Fibroblast of lung (primary cell): Measurements from ENCODE around the gene ACE. TPM values are rescaled to one million over a fixed set of nuclear protein-coding genes. Genes with fewer than 3 reads are reported as not detected.
A peak's percentile ranks its signal among the peaks of the same experiment; 100 is the strongest.

Experiments
- DNase-seq, 2 donors: peaks; one replicate each; pipeline versions ENCODE4 v3.0.0 to v3.0.0-alpha.2; 2010; ENCODE audit warnings: low read depth in 2 of 2
- H2AFZ ChIP-seq: 2 replicates; pipeline ENCODE4 v1.5.1; 2012; ENCODE audit warnings: low read length, control low read depth, inconsistent platforms
- H3K27ac ChIP-seq: 2 replicates; pipeline ENCODE4 v1.5.1; 2011; ENCODE audit warnings: low read length, control low read depth; ENCODE audit not compliant: insufficient read depth
- H3K27me3 ChIP-seq: 2 replicates; pipeline ENCODE4 v1.5.1; 2011; ENCODE audit warnings: mild to moderate bottlenecking, low read length; ENCODE audit not compliant: control insufficient read depth, insufficient read depth
- H3K36me3 ChIP-seq: 2 replicates; pipeline ENCODE4 v1.5.1; 2011; ENCODE audit warnings: low read length; ENCODE audit not compliant: control insufficient read depth, insufficient read depth
- H3K4me1 ChIP-seq: 2 replicates; pipeline ENCODE4 v1.5.1; 2011; ENCODE audit warnings: low read length; ENCODE audit not compliant: control insufficient read depth, insufficient read depth; ENCODE audit errors: extremely low read depth
- H3K4me2 ChIP-seq: 2 replicates; pipeline ENCODE4 v1.5.1; 2011; ENCODE audit warnings: low read length, control low read depth; ENCODE audit not compliant: insufficient read depth; ENCODE audit errors: extremely low read depth
- H3K4me3 ChIP-seq, 4 experiments: fragments of 200-600 bp in 1 of 4; sonication (generic) in 1 of 4; replicated peaks in 1 of 4; 2 replicates each; pipeline ENCODE4 v1.5.1; 2011 to 2016; ENCODE audit warnings: low read length in 4 of 4, low read depth in 3 of 4, mild to moderate bottlenecking in 3 of 4, control low read depth in 2 of 4, inconsistent platforms in 1 of 4, mixed read lengths in 1 of 4; ENCODE audit not compliant: insufficient read depth in 1 of 4; ENCODE audit errors: control extremely low read depth in 1 of 4
- H3K79me2 ChIP-seq: 2 replicates; pipeline ENCODE4 v1.5.1; 2012; ENCODE audit warnings: mild to moderate bottlenecking, low read length, inconsistent platforms; ENCODE audit not compliant: control insufficient read depth, insufficient read depth
- H3K9ac ChIP-seq: 2 replicates; pipeline ENCODE4 v1.5.1; 2011; ENCODE audit warnings: mild to moderate bottlenecking, low read length, control low read depth; ENCODE audit not compliant: insufficient read depth
- H3K9me3 ChIP-seq: 2 replicates; pipeline ENCODE4 v1.5.1; 2012; ENCODE audit warnings: low read depth, low read length; ENCODE audit not compliant: control insufficient read depth, insufficient read depth
- H4K20me1 ChIP-seq: 2 replicates; pipeline ENCODE4 v1.5.1; 2011; ENCODE audit warnings: low read length; ENCODE audit not compliant: control insufficient read depth, insufficient read depth; ENCODE audit errors: extremely low read depth
- CTCF ChIP-seq, 2 donors: IDR thresholded peaks in 1 of 2; conservative IDR thresholded peaks in 1 of 2; 1 replicate in 1 of 2; 2 replicates in 1 of 2; pipeline ENCODE4 v1.5.1; 2011 to 2012; ENCODE audit warnings: low read length in 2 of 2, control low read depth in 1 of 2, inconsistent platforms in 1 of 2, low read depth in 1 of 2, mild to moderate bottlenecking in 1 of 2
- EZH2 ChIP-seq: IDR thresholded peaks from 2 replicates; pipeline ENCODE4 v1.5.1; 2012; ENCODE audit warnings: low read length, control low read depth, mild to moderate bottlenecking; ENCODE audit errors: missing control alignments
- polyA plus RNA-seq, 2 donors: library from polyadenylated mRNA; depleted of rRNA in 1 of 2; stranded (reverse) in 1 of 2; unstranded in 1 of 2; fragments of >200 nt; gene quantifications; 2 replicates each; pipeline ENCODE4 v1.2.1, GENCODE V29; 2011 to 2012; ENCODE audit warnings: missing spikeins in 1 of 2
- total RNA-seq: library from RNA; depleted of rRNA; stranded (reverse); fragments of >200 nt; gene quantifications from 2 replicates; pipeline ENCODE4 v1.2.1, GENCODE V29; 2014

The ACE gene
- total and polyA plus RNA-seq, 2 donors (not counting 1 experiment from before 2014, with no cell fraction given): 0.92 to 2.5 TPM

DNA sequence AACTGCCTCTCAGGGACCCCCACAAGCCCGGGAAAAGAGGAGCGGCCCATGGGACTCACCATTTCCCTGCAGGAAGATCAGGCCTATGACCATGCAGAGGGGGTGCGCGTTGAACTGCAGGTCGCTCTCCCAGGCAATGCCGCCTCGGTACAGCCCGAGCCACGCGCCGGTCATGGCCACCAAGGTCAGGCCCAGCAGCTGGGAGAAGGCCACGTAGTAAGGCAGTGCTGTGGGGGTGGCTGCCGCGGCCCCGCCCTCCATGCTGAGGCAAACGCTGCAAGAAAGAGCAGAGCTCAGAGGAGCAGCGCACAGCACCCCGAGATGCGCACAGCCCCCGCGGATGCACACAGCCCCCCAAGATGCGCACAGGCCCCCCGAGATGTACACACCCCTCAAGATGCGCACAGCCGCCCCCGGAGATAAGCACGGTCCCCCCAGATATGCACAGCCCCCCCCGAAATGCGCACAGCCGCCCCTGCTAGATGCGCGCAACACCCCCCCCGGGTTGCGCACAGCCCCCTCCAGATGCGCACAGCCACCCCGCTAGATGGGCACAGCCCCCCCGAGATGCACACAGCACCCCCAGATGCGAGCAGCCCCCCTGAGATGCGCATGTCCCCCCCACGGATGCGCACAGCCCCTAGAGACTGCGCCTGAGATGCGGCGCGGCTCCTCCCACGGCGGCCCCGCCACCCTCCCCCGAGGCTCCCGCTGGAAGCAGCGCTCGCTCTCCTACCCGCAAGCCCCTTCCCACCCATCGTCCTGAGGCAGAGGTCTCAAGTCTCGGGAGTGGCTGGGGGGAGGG, 39.4 kb upstream of the ACE start:
- H2AFZ ChIP-seq: no peak overlapping the region
- H3K27ac ChIP-seq: no peak overlapping the region
- no peak for DNase-seq
- no peaks in the 10 kb centered on the region for H3K9me3 ChIP-seq
- H4K20me1 ChIP-seq: no peaks in the 10 kb centered on the region
- no peak overlapping the region for H3K4me3 ChIP-seq
- no peak for TF ChIP-seq EZH2
- TF ChIP-seq CTCF (conservative IDR thresholded peaks at IDR 0.05 in 1 of 2, IDR thresholded peaks at IDR 0.05 in 1 of 2; ENCODE audit: low read depth in 1 of 2, low read length in 2 of 2): no peak
- H3K36me3 ChIP-seq: peaks cover 2% of the 10 kb centered on the region
- H3K4me2 ChIP-seq: no peak overlapping the region
- H3K4me1 ChIP-seq: peaks cover 15% of the 10 kb centered on the region
- H3K9ac ChIP-seq: no peak overlapping the region
- H3K79me2 ChIP-seq: no peaks in the 10 kb centered on the region
- no peaks in the 10 kb centered on the region for H3K27me3 ChIP-seq

GRCh38 chr17:63438092-63439051, 38.5 kb upstream of the ACE start:
- no peak overlapping the region for H3K27ac ChIP-seq
- no peak overlapping the region for H3K9ac ChIP-seq
- no peaks in the 10 kb centered on the region for H3K9me3 ChIP-seq
- H3K79me2 ChIP-seq: no peaks in the 10 kb centered on the region
- no peak for DNase-seq
- no peaks in the 10 kb centered on the region for H3K27me3 ChIP-seq
- peaks cover 2% of the 10 kb centered on the region for H3K36me3 ChIP-seq
- no peak overlapping the region for H3K4me3 ChIP-seq
- no peak overlapping the region for H3K4me2 ChIP-seq
- no peaks in the 10 kb centered on the region for H4K20me1 ChIP-seq
- H3K4me1 ChIP-seq: peaks cover 11% of the 10 kb centered on the region
- no peak overlapping the region for H2AFZ ChIP-seq
- TF ChIP-seq CTCF (conservative IDR thresholded peaks at IDR 0.05 in 1 of 2, IDR thresholded peaks at IDR 0.05 in 1 of 2; ENCODE audit: low read depth in 1 of 2, low read length in 2 of 2): no peak
- no peak for TF ChIP-seq EZH2

GRCh38 chr17:63439687-63440086, 37.2 kb upstream of the ACE start:
- Histone ChIP-seq H3K36me3 (peaks cover 2% of the 10 kb centered on the region), H2AFZ (peak overlapping the region; percentile 11), H3K4me3 (no peak overlapping the region), H3K9ac (no peak overlapping the region), H3K9me3 (no peaks in the 10 kb centered on the region), H3K27ac (no peak overlapping the region), H3K27me3 (no peaks in the 10 kb centered on the region), H3K79me2 (no peaks in the 10 kb centered on the region), H3K4me1 (peaks cover 4% of the 10 kb centered on the region), H4K20me1 (no peaks in the 10 kb centered on the region), H3K4me2 (peak overlapping the region; percentile 15)
- DNase-seq: peak; percentile 46 to 53
- TF ChIP-seq CTCF (conservative IDR thresholded peaks at IDR 0.05 in 1 of 2, IDR thresholded peaks at IDR 0.05 in 1 of 2; ENCODE audit: low read depth in 1 of 2, low read length in 2 of 2) (no peak), EZH2 (no peak)
